Thymus (tissue), 11 donors: ENCODE results near the gene RPS25. TPM values are rescaled to one million over a fixed set of nuclear protein-coding genes. Genes with fewer than 3 reads are reported as not detected.
"Not testable (repeated sequence)": the region's sequence is repeated elsewhere in the genome, so short reads cannot be mapped to it uniquely, and the experiment has no call there.

Experiments used
- DNase-seq, 9 donors: peaks; one replicate each; pipeline ENCODE4 v3.0.0-alpha.2; 2013; ENCODE audit warnings: low spot score in 9 of 9, low read depth in 6 of 9, missing footprints in 1 of 9
- H3K27ac ChIP-seq, 2 donors: one replicate each; pipeline ENCODE4 v1.5.1; 2013; ENCODE audit warnings: control low read depth in 1 of 2, low read depth in 1 of 2, low read length in 1 of 2, mild to moderate bottlenecking in 1 of 2, moderate library complexity in 1 of 2
- H3K27me3 ChIP-seq, 2 donors: one replicate each; pipeline ENCODE4 v1.5.1; 2013; ENCODE audit warnings: low read length in 1 of 2; ENCODE audit not compliant: control insufficient read depth in 2 of 2, insufficient read depth in 1 of 2
- H3K36me3 ChIP-seq, 2 donors: one replicate each; pipeline ENCODE4 v1.5.1; 2013; ENCODE audit warnings: low read length in 1 of 2, mild to moderate bottlenecking in 1 of 2, moderate library complexity in 1 of 2; ENCODE audit not compliant: control insufficient read depth in 2 of 2, insufficient read depth in 2 of 2
- H3K4me1 ChIP-seq, 2 donors: one replicate each; pipeline ENCODE4 v1.5.1; 2013; ENCODE audit warnings: low read length in 2 of 2; ENCODE audit not compliant: control insufficient read depth in 2 of 2, insufficient read depth in 2 of 2
- H3K4me3 ChIP-seq, 2 donors: one replicate each; pipeline ENCODE4 v1.5.1; 2013; ENCODE audit warnings: low read length in 2 of 2, control low read depth in 1 of 2, mild to moderate bottlenecking in 1 of 2
- H3K9me3 ChIP-seq, 2 donors: one replicate each; pipeline ENCODE4 v1.5.1; 2013; ENCODE audit warnings: low read length in 1 of 2, mild to moderate bottlenecking in 1 of 2; ENCODE audit not compliant: control insufficient read depth in 2 of 2, insufficient read depth in 1 of 2
- WGBS: extraction: QIAGEN DNeasy Blood & Tissue Kit; methylation state at CpG from one replicate; pipeline ENCODE4 v1.1.7; 2013; 5-methylcytosine and 5-hydroxymethylcytosine counted together
- polyA plus RNA-seq: library from polyadenylated mRNA; stranded (reverse); fragments of 200-250 nt; gene quantifications from one replicate; pipeline ENCODE4 v1.2.3, GENCODE V29; 2013
- total RNA-seq: library from RNA; stranded (reverse); fragments of 120-200 nt; gene quantifications from one replicate; pipeline ENCODE4 v1.2.4, GENCODE V29; 2013
- donor health status: healthy.

The RPS25 gene
- total and polyA plus RNA-seq, 2 donors: 2,320 to 4,489 TPM

GRCh38 chr11:118998388-118998717, 19.8 kb downstream of the RPS25 start:
- peak overlapping the region; percentile 83 to 86 for H3K4me3 ChIP-seq
- H3K4me1 ChIP-seq: peaks cover 12 to 22% of the 10 kb centered on the region in 2 donors
- peak overlapping the region in 1 of 2 donors; percentile 73 for H3K27ac ChIP-seq
- WGBS: 10% methylated on average over 19 of the region's 19 CpGs
- no peaks in the 10 kb centered on the region for H3K27me3 ChIP-seq
- peaks cover 19 to 25% of the 10 kb centered on the region in 2 donors for H3K36me3 ChIP-seq
- H3K9me3 ChIP-seq: no peaks in the 10 kb centered on the region
- DNase-seq: no peak

GRCh38 chr11:118997627-118998387, 20.3 kb downstream of the RPS25 start, which contains the start of gene CENATAC:
Gene CENATAC (plus strand): TSS chr11:118998138. CDS start chr11:118998198, 60 bp downstream.
- Histone ChIP-seq H3K27me3 (no peaks in the 10 kb centered on the region), H3K27ac (peak within 1 kb of the TSS; percentile 15 to 73), H3K36me3 (peaks cover 15 to 21% of the 10 kb centered on the region in 2 donors), H3K4me1 (peaks cover 12 to 22% of the 10 kb centered on the region in 2 donors), H3K9me3 (no peaks in the 10 kb centered on the region), H3K4me3 (peak within 1 kb of the TSS; percentile 83 to 86)
- WGBS: under 1% methylated on average over 54 of the region's 54 CpGs
- DNase-seq: peak; percentile 78 to 96 (median 90)

GRCh38 chr11:118996926-118997626, 21.1 kb downstream of the RPS25 start:
- Histone ChIP-seq H3K4me1 (peaks cover 12 to 22% of the 10 kb centered on the region in 2 donors), H3K27me3 (no peaks in the 10 kb centered on the region), H3K36me3 (peaks cover 8 to 16% of the 10 kb centered on the region in 2 donors), H3K27ac (peak overlapping the region; percentile 15 to 53), H3K9me3 (no peaks in the 10 kb centered on the region), H3K4me3 (peak overlapping the region; percentile 83 to 86)
- peak in 3 of 9 donors; percentile 19 to 41 (median 21) for DNase-seq
- WGBS: 11% methylated on average over 22 of the region's 22 CpGs

- not testable (repeated sequence) for H3K27ac ChIP-seq, H3K9me3 ChIP-seq, H3K27me3 ChIP-seq, DNase-seq, H3K4me3 ChIP-seq, H3K4me1 ChIP-seq, H3K36me3 ChIP-seq
- WGBS: 98% methylated on average over 44 of the region's 44 CpGs
Measured at GRCh38 chr11:118991486-118992038, 26.6 kb downstream of the RPS25 start.

GRCh38 chr11:118988280-118988679, 29.9 kb downstream of the RPS25 start:
- Histone ChIP-seq H3K27me3 (no peaks in the 10 kb centered on the region), H3K4me3 (no peak overlapping the region), H3K27ac (no peak overlapping the region), H3K36me3 (no peaks in the 10 kb centered on the region), H3K4me1 (no peaks in the 10 kb centered on the region), H3K9me3 (no peaks in the 10 kb centered on the region)
- no peak for DNase-seq
- WGBS: 98% methylated on average over 5 of the region's 5 CpGs

- peaks cover 4 to 6% of the 10 kb centered on the region in 2 donors for H3K4me1 ChIP-seq
- no peaks in the 10 kb centered on the region for H3K27me3 ChIP-seq
- DNase-seq: no peak
- H3K36me3 ChIP-seq: no peaks in the 10 kb centered on the region
- H3K4me3 ChIP-seq: no peak overlapping the region
- H3K27ac ChIP-seq: no peak overlapping the region
- WGBS: 94% methylated on average over 2 of the region's 2 CpGs
- H3K9me3 ChIP-seq: no peaks in the 10 kb centered on the region
Measured at GRCh38 chr11:118984825-118985224, 33.3 kb downstream of the RPS25 start.

- WGBS: 90% methylated on average over 8 of the region's 8 CpGs
- H3K9me3 ChIP-seq: not testable (repeated sequence)
Measured at GRCh38 chr11:118984337-118984736, 33.8 kb downstream of the RPS25 start.

GRCh38 chr11:118980191-118980881, 37.8 kb downstream of the RPS25 start:
- Histone ChIP-seq H3K9me3 (no peaks in the 10 kb centered on the region), H3K27me3 (no peaks in the 10 kb centered on the region), H3K4me1 (peaks cover 4 to 18% of the 10 kb centered on the region in 2 donors), H3K4me3 (no peak overlapping the region), H3K36me3 (no peaks in the 10 kb centered on the region), H3K27ac (no peak overlapping the region)
- WGBS: 66% methylated on average over 21 of the region's 21 CpGs
- no peak for DNase-seq

More at GRCh38 chr11:118984337-118984736, 33.8 kb downstream of the RPS25 start:
- H3K36me3 ChIP-seq, H3K27ac ChIP-seq, DNase-seq, H3K27me3 ChIP-seq, H3K4me3 ChIP-seq: not testable (repeated sequence)
- H3K4me1 ChIP-seq: peaks cover 4 to 11% of the 10 kb centered on the region in 2 donors
